ENCODE results near the gene SEC22C. TPM values are rescaled to one million over a fixed set of nuclear protein-coding genes. Genes with fewer than 3 reads are reported as not detected.
A peak's percentile ranks its signal among the peaks of the same experiment; 100 is the strongest.
"Not testable (repeated sequence)": the region's sequence is repeated elsewhere in the genome, so short reads cannot be mapped to it uniquely, and the experiment has no call there.

SEC22C gene
- total and polyA plus RNA-seq, 11 donors, result 17.4 to 40.5 (median 28.9) TPM

DNA sequence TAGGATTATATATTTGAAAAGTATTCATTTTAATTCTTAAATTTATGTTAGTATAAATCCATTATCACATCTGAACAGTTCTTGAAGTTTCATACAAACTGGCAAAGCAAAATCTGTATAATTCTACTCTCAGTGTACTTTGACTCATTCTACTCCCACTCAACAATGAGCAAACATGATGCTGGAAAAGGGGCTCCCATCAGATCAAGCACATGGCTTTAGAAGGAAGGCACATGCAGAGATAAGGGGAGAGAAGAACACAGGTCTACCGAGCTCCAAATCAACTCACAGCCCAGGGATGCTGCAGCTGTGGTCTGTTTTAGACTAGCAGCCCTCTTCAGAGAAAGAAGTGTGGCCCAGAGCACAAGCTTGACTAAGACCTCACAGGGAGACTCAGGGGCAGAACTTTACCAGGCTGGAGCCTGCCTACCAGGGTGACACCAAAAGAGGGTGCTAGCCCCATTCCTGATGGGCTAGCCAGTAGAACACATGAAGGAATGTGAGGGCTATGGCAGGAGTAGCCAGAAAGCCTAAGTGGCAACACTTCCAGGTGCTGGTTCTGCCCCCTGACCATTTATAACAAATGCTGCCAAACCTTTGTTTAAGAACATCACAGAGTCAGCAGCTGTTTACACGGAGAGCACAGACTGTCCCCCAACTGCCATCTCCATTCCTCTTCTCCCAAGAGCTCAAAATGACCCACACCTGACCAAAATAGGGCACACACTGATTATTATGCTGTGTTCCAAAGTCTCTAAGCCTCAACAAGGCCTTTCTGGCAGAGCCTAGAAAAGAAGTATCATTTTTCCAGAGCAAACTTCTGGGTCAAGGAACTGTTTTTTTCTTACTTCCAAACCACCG, 19.5 kb downstream of the SEC22C start:
- no peaks in the 10 kb centered on the region for H3K9me3 ChIP-seq
- 56 to 67% (median 63%) methylated on average over 3 of the region's 3 CpGs for WGBS, 4 donors
- peaks cover 3 to 100% (median 96%) of the 10 kb centered on the region in 9 donors for H3K36me3 ChIP-seq
- H3K27ac ChIP-seq, result no peak overlapping the region
- intact Hi-C loops (cut with DNase I), result no loop called here
- no peak overlapping the region for H3K4me3 ChIP-seq
- ATAC-seq (no peak), DNase-seq (no peak)
- H3K27me3 ChIP-seq, result no peaks in the 10 kb centered on the region
- no peak for TF ChIP-seq CTCF (IDR thresholded peaks at IDR 0.05)
- TF ChIP-seq POLR2A (IDR thresholded peaks at IDR 0.05), result no peak
- H3K4me1 ChIP-seq, result no peaks in the 10 kb centered on the region

DNA sequence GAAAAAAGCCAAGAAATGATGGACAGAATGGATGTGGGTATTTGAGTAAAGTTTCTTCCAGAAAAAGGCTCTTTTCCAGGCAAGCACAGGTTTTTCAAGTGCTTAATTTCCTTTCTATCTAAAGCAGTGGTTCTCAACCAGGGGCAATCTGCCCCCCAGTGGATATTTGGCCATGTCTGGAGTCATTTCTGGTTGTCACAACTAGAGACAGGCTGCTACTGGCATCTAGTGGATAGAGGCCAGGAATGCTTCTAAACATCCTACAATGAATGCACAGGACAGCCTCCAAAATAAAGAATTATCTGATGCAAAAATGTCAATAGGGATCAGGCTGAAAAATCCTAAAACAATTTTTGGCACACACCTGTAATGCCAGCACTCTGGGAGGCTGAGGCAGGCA, 23.9 kb downstream of the SEC22C start:
- Histone ChIP-seq H3K9me3 (no peaks in the 10 kb centered on the region), H3K4me3 (no peak overlapping the region), H3K36me3 (peaks cover 3 to 100% (median 97%) of the 10 kb centered on the region in 9 donors), H3K27ac (no peak overlapping the region), H3K4me1 (peaks cover 0 to 2% (median 0%) of the 10 kb centered on the region in 12 donors), H3K27me3 (no peaks in the 10 kb centered on the region)
- ATAC-seq, result no peak
- TF ChIP-seq CTCF (IDR thresholded peaks at IDR 0.05) (peak in 9 of 12 donors; percentile 13 to 35 (median 16)), POLR2A (IDR thresholded peaks at IDR 0.05) (no peak)
- intact Hi-C loops (cut with DNase I), result no loop called here
- DNase-seq, result no peak

DNA sequence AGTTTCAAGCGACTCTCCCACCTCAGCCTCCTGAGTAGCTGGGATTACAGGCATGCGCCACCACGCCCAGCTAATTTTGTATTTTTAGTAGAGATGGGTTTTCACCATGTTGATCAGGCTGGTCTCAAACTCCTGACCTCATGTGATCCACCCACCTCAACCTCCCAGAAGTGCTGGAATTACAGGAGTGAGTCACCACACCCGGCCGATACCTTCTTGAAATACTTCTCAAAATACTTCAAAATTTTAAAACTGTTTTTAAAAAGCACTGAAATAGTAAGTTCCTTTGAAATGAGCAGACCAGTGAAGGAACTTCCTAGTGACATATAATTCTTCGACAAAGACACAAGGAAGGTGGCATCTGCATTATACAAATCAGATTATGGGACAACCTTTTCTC, 24.9 kb downstream of the SEC22C start:
- WGBS, 4 donors, result 97 to 98% (median 98%) methylated on average over 6 of the region's 6 CpGs
- H3K4me1 ChIP-seq; H3K27me3 ChIP-seq; ATAC-seq; H3K4me3 ChIP-seq; H3K9me3 ChIP-seq; H3K27ac ChIP-seq; DNase-seq; intact Hi-C loops (cut with DNase I): not testable (repeated sequence)
- peaks cover 0 to 100% (median 98%) of the 10 kb centered on the region in 9 donors for H3K36me3 ChIP-seq

- TF ChIP-seq CTCF (IDR thresholded peaks at IDR 0.05) (no peak), POLR2A (IDR thresholded peaks at IDR 0.05) (no peak)
Measured at GRCh38 chr3:42556089-42556632, 25.6 kb downstream of the SEC22C start.

More at GRCh38 chr3:42556089-42556632, 25.6 kb downstream of the SEC22C start:
- peak overlapping the region in 1 of 12 donors; percentile 38 for H3K27ac ChIP-seq
- 66 to 81% (median 70%) methylated on average over 3 of the region's 3 CpGs for WGBS, 4 donors
- no peaks in the 10 kb centered on the region for H3K27me3 ChIP-seq
- H3K4me1 ChIP-seq, result peaks cover 0 to 3% (median 0%) of the 10 kb centered on the region in 12 donors
- ATAC-seq (no peak), DNase-seq (no peak)
- H3K9me3 ChIP-seq, result no peaks in the 10 kb centered on the region
- H3K36me3 ChIP-seq, result peaks cover 0 to 100% (median 98%) of the 10 kb centered on the region in 9 donors
- no peak overlapping the region for H3K4me3 ChIP-seq
- intact Hi-C loops (cut with DNase I), result no loop called here

All from heart left ventricle (tissue), 16 donors.